ENCODE results near the gene LGR4. TPM values are rescaled to one million over a fixed set of nuclear protein-coding genes. Genes with fewer than 3 reads are reported as not detected.
A peak's percentile ranks its signal among the peaks of the same experiment; 100 is the strongest.

Gene LGR4
- total and polyA plus RNA-seq, 9 of the 15 experiments (the other 6 are each of a cell fraction or from before 2014, with no cell fraction given): 0.94 to 10.1 (median 5.8) TPM

DNA sequence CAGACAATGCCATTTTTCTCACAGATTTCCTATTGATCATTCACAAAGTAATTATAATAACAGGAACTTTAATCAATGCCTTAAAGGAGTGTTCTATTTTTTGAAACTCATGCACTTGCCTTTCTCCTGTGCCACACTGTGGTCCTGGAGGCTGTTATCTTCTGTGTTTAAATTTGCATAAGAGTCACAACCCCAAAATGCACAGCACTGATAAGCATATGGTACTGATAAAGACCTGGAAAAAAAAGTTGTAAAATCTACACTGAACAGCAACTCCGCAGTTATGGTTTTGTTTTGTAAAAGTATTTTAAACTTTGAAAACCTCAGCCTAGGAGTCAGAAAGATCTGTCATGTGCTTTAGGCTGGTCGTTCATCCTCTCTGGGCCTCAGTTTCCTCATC lies 100.4 kb downstream of the LGR4 start (continued):
- peak; percentile 20; the same call in 1 of the 2 replicates for TF ChIP-seq REST (IDR thresholded peaks at IDR 0.05; ENCODE audit: borderline replicate concordance)
- no peak for TF ChIP-seq REST (CRISPR knock-in tag; IDR thresholded peaks at IDR 0.05; ENCODE audit: low read depth)
- TF ChIP-seq CBX8 (IDR thresholded peaks at IDR 0.05; ENCODE audit: borderline replicate concordance, extremely low read depth, low read depth, low read length, poor library complexity, severe bottlenecking): no peak
- TF ChIP-seq, protein P1, sequence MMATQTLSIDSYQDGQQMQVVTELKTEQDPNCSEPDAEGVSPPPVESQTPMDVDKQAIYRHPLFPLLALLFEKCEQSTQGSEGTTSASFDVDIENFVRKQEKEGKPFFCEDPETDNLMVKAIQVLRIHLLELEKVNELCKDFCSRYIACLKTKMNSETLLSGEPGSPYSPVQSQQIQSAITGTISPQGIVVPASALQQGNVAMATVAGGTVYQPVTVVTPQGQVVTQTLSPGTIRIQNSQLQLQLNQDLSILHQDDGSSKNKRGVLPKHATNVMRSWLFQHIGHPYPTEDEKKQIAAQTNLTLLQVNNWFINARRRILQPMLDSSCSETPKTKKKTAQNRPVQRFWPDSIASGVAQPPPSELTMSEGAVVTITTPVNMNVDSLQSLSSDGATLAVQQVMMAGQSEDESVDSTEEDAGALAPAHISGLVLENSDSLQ (IDR thresholded peaks at IDR 0.05): no peak
- TF ChIP-seq CBFA2T2 (conservative IDR thresholded peaks at IDR 0.05): peak; percentile 91
- TF ChIP-seq XRCC5 (IDR thresholded peaks at IDR 0.05; ENCODE audit: low read depth, low read length): no peak
- TF ChIP-seq ZNF79 (CRISPR knock-in tag; IDR thresholded peaks at IDR 0.05; ENCODE audit: low read depth): no peak
- TF ChIP-seq CHAMP1 (IDR thresholded peaks at IDR 0.05): peak; percentile 78
- TF ChIP-seq, protein P2, sequence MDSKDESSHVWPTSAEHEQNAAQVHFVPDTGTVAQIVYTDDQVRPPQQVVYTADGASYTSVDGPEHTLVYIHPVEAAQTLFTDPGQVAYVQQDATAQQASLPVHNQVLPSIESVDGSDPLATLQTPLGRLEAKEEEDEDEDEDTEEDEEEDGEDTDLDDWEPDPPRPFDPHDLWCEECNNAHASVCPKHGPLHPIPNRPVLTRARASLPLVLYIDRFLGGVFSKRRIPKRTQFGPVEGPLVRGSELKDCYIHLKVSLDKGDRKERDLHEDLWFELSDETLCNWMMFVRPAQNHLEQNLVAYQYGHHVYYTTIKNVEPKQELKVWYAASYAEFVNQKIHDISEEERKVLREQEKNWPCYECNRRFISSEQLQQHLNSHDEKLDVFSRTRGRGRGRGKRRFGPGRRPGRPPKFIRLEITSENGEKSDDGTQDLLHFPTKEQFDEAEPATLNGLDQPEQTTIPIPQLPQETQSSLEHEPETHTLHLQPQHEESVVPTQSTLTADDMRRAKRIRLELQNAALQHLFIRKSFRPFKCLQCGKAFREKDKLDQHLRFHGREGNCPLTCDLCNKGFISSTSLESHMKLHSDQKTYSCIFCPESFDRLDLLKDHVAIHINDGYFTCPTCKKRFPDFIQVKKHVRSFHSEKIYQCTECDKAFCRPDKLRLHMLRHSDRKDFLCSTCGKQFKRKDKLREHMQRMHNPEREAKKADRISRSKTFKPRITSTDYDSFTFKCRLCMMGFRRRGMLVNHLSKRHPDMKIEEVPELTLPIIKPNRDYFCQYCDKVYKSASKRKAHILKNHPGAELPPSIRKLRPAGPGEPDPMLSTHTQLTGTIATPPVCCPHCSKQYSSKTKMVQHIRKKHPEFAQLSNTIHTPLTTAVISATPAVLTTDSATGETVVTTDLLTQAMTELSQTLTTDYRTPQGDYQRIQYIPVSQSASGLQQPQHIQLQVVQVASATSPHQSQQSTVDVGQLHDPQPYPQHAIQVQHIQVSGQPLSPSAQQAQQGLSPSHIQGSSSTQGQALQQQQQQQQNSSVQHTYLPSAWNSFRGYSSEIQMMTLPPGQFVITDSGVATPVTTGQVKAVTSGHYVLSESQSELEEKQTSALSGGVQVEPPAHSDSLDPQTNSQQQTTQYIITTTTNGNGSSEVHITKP (IDR thresholded peaks at IDR 0.05; ENCODE audit: partially characterized antibody): no peak
- no peak for TF ChIP-seq ZKSCAN1 (IDR thresholded peaks at IDR 0.05; ENCODE audit: low read depth, low read length)
- no peak for TF ChIP-seq IRF2 (CRISPR knock-in tag; IDR thresholded peaks at IDR 0.05)
- TF ChIP-seq BHLHE40 (IDR thresholded peaks at IDR 0.05; ENCODE audit: low read length): peak; percentile 25; the same call in 1 of the 2 replicates
- no peak for TF ChIP-seq ZBED1 (IDR thresholded peaks at IDR 0.05)
